Endodermal cell (in vitro differentiated cells): Measurements from ENCODE around the gene KIF16B. TPM values are rescaled to one million over a fixed set of nuclear protein-coding genes. Genes with fewer than 3 reads are reported as not detected.

Experiments used
- DNase-seq: peaks from one replicate; pipeline ENCODE4 v3.0.0-alpha.2; 2017
- H3K27ac ChIP-seq: 2 replicates; pipeline ENCODE4 v1.5.1; 2013; ENCODE audit warnings: mild to moderate bottlenecking, low read depth, low read length, moderate library complexity
- H3K27me3 ChIP-seq: 2 replicates; pipeline ENCODE4 v1.6.1; 2013; ENCODE audit warnings: mild to moderate bottlenecking, low read length, moderate library complexity; ENCODE audit not compliant: insufficient read depth, control insufficient read depth, poor library complexity, severe bottlenecking
- H3K36me3 ChIP-seq: 2 replicates; pipeline ENCODE4 v1.7.0; 2013; ENCODE audit warnings: mild to moderate bottlenecking, low read length, moderate library complexity; ENCODE audit not compliant: control insufficient read depth, insufficient read depth
- H3K4me1 ChIP-seq: one replicate; pipeline ENCODE4 v1.7.0; 2013; ENCODE audit warnings: low read length; ENCODE audit not compliant: control insufficient read depth, insufficient read depth
- H3K4me3 ChIP-seq: 2 replicates; pipeline ENCODE4 v1.5.1; 2013; ENCODE audit warnings: mild to moderate bottlenecking, low read length, moderate library complexity
- H3K9ac ChIP-seq: 2 replicates; pipeline ENCODE4 v1.6.1; 2013; ENCODE audit warnings: mild to moderate bottlenecking, low read length, moderate library complexity; ENCODE audit not compliant: poor library complexity, severe bottlenecking; ENCODE audit errors: extremely low read depth
- H3K9me3 ChIP-seq: 2 replicates; pipeline ENCODE4 v1.6.1; 2013; ENCODE audit warnings: mild to moderate bottlenecking, low read length, moderate library complexity; ENCODE audit not compliant: control insufficient read depth
- H3K27ac Mint-ChIP-seq: 2 replicates; pipeline ENCODE4 v1.8.0; 2020; ENCODE audit warnings: mixed read lengths
- H3K27me3 Mint-ChIP-seq: 2 replicates; pipeline ENCODE4 v1.8.0; 2021; ENCODE audit warnings: mild to moderate bottlenecking, mixed read lengths; ENCODE audit not compliant: insufficient read depth
- H3K36me3 Mint-ChIP-seq: 2 replicates; pipeline ENCODE4 v1.8.0; 2020; ENCODE audit warnings: low read depth, mixed read lengths
- H3K4me1 Mint-ChIP-seq: 2 replicates; pipeline ENCODE4 v1.8.0; 2020; ENCODE audit warnings: mixed read lengths
- H3K4me3 Mint-ChIP-seq: 2 replicates; pipeline ENCODE4 v1.8.0; 2020; ENCODE audit warnings: mild to moderate bottlenecking, moderate library complexity, mixed read lengths
- H3K9me3 Mint-ChIP-seq: 2 replicates; pipeline ENCODE4 v1.8.0; 2020; ENCODE audit warnings: mild to moderate bottlenecking, mixed read lengths
- WGBS, 2 experiments: methylation state at CpG; one replicate each; pipeline versions ENCODE4 v1.1.5 to v1.1.7; 2013; ENCODE audit warnings: missing lambda C conversion rate in 2 of 2, mixed read lengths in 1 of 2; ENCODE audit not compliant: insufficient coverage in 1 of 2, insufficient read length in 1 of 2; 5-methylcytosine and 5-hydroxymethylcytosine counted together
- total RNA-seq, 2 donors: library from RNA; stranded (reverse); fragmentation: NEBNext Ultra II Directional in 1 of 2; extraction: Animal tissue kit (Norgen Biotek cat#: 25700) in 1 of 2; gene quantifications; 2 replicates in 1 of 2; 3 replicates in 1 of 2; pipeline ENCODE4 v1.2.1, GENCODE V29; 2021
- TF ChIP-seq, protein P1 (sequence below): fragments of 200-600 bp; sonication (generic); conservative IDR thresholded peaks from 2 replicates; pipeline ENCODE4 v1.5.0; 2021; ENCODE audit warnings: antibody characterized with exemption, mild to moderate bottlenecking

Gene KIF16B
- total RNA-seq, 2 donors from 2014 or later = 17.3 to 18.8 TPM

DNA sequence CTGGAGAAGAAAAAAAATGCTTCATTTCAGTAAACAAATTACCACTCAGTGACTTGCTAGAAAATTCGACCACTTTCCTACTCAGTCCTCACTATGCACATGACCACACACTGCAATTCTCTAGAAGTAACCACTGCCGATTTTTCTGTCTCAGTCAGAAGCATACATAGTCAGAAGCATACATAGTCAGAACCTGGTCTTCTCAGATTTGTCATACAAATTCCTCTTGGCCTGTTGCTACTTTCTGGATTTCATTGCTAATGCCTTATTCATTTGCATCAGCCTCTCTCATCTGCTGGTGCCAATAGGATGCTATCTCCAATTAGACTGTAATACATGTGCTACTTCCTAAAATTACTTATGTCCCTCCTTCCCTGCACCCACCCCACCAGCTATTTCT lies 10.2 kb upstream of the KIF16B start:
- peaks cover 23% of the 10 kb centered on the region for H3K4me1 Mint-ChIP-seq
- WGBS, 2 experiments = 93 to 95% methylated on average over 2 of the region's 2 CpGs
- H3K9me3 Mint-ChIP-seq = peaks cover 6% of the 10 kb centered on the region
- H3K9ac ChIP-seq = no peak overlapping the region
- H3K27me3 ChIP-seq = no peaks in the 10 kb centered on the region
- no peak for DNase-seq
- no peak overlapping the region for H3K27ac ChIP-seq
- H3K36me3 ChIP-seq = no peaks in the 10 kb centered on the region
- H3K36me3 Mint-ChIP-seq = no peaks in the 10 kb centered on the region
- peaks cover 7% of the 10 kb centered on the region for H3K9me3 ChIP-seq
- peaks cover 5% of the 10 kb centered on the region for H3K4me1 ChIP-seq
- H3K27me3 Mint-ChIP-seq = no peaks in the 10 kb centered on the region
- H3K4me3 Mint-ChIP-seq = no peak overlapping the region
- TF ChIP-seq, protein P1, sequence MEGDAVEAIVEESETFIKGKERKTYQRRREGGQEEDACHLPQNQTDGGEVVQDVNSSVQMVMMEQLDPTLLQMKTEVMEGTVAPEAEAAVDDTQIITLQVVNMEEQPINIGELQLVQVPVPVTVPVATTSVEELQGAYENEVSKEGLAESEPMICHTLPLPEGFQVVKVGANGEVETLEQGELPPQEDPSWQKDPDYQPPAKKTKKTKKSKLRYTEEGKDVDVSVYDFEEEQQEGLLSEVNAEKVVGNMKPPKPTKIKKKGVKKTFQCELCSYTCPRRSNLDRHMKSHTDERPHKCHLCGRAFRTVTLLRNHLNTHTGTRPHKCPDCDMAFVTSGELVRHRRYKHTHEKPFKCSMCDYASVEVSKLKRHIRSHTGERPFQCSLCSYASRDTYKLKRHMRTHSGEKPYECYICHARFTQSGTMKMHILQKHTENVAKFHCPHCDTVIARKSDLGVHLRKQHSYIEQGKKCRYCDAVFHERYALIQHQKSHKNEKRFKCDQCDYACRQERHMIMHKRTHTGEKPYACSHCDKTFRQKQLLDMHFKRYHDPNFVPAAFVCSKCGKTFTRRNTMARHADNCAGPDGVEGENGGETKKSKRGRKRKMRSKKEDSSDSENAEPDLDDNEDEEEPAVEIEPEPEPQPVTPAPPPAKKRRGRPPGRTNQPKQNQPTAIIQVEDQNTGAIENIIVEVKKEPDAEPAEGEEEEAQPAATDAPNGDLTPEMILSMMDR = no peak
- H3K4me3 ChIP-seq = no peak overlapping the region
- no peak overlapping the region for H3K27ac Mint-ChIP-seq

DNA sequence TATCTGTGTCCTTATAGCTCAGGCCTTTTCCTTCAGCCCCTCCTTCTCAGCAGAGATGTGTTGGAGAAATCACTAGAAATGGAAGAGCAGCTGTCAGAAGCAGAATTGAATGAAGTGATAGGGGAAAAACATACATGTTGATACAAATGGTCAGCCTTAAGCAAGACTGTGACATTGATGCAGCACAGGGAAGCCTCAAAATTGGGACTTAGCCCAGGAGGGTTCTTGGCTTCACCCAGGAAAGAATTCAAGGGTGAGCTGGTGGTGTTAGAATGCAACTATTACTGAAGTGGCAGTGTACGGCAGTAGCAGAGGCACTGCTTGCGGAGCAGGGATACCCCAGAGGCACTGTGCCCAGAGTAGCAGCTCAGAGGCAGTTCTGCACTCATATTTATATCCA lies 8.0 kb upstream of the KIF16B start:
- Histone ChIP-seq H3K27ac (no peak overlapping the region), H3K36me3 (no peaks in the 10 kb centered on the region), H3K9ac (no peak overlapping the region), H3K4me1 (peaks cover 5% of the 10 kb centered on the region), H3K4me3 (no peak overlapping the region), H3K9me3 (peaks cover 7% of the 10 kb centered on the region), H3K27me3 (no peaks in the 10 kb centered on the region)
- Mint-ChIP-seq H3K27me3 (no peaks in the 10 kb centered on the region), H3K4me3 (no peak overlapping the region), H3K4me1 (peaks cover 23% of the 10 kb centered on the region), H3K27ac (no peak overlapping the region), H3K9me3 (peaks cover 6% of the 10 kb centered on the region), H3K36me3 (no peaks in the 10 kb centered on the region)
- TF ChIP-seq, protein P1 = no peak
- 100% methylated on average over 2 of the region's 2 CpGs; no CpG with 5 or more reads in 1 of the 2 experiments for WGBS, 2 experiments
- no peak for DNase-seq

DNA sequence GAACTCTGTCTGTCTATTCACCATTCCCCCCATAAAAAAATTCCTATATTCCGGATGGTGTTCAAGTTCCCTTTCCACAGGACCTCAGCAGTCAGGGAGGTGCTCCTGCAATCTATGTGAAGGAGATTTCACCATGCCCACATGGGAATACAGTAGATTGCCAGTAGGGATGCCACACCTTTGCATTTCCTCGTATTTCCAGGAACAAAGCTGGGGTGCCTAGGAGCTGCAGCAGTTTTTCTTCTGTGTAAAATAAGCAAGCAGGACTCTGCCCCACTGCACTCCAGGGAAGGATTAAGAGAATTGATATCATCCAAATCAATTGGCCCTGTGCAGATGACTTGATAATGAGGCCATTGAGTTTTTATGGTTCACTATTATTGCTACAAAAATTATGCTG lies 7.4 kb upstream of the KIF16B start:
- no peak overlapping the region for H3K4me3 ChIP-seq
- no peaks in the 10 kb centered on the region for H3K27me3 ChIP-seq
- peaks cover 6% of the 10 kb centered on the region for H3K9me3 Mint-ChIP-seq
- peaks cover 7% of the 10 kb centered on the region for H3K9me3 ChIP-seq
- no peak overlapping the region for H3K4me3 Mint-ChIP-seq
- WGBS, 2 experiments = 92% methylated on average over 2 of the region's 2 CpGs; no CpG with 5 or more reads in 1 of the 2 experiments
- no peak overlapping the region for H3K9ac ChIP-seq
- no peak for DNase-seq
- no peaks in the 10 kb centered on the region for H3K36me3 Mint-ChIP-seq
- peaks cover 28% of the 10 kb centered on the region for H3K4me1 Mint-ChIP-seq
- no peak overlapping the region for H3K27ac ChIP-seq
- TF ChIP-seq, protein P1 = no peak
- no peak overlapping the region for H3K27ac Mint-ChIP-seq
- H3K27me3 Mint-ChIP-seq = no peaks in the 10 kb centered on the region
- no peaks in the 10 kb centered on the region for H3K36me3 ChIP-seq
- H3K4me1 ChIP-seq = peaks cover 5% of the 10 kb centered on the region
